GM12878 (cell line): ENCODE measurements around the gene ERAL1. TPM values are rescaled to one million over a fixed set of nuclear protein-coding genes. Genes with fewer than 3 reads are reported as not detected.

ENCODE experiments used
- ATAC-seq: fragments of 200-7000 bp; cut with Tn5 transposase; 3 replicates; pipeline ENCODE4 v1.9.1; 2020; ENCODE audit warnings: mild to moderate bottlenecking, moderate library complexity
- BruUV-seq: library from RNA; stranded (reverse); fragments of 400-500 nt; replicated peaks from 2 replicates; lab custom pipeline; 2021; lab: Mats Ljungman, UMichigan
- CTCF ChIA-PET: fragments of 300-600 bp; sonication (Branson Sonifier 250); formaldehyde crosslinking; extraction: SDS; loops from one replicate; lab custom pipeline; 2021; ENCODE audit warnings: inconsistent platforms; lab: Yijun Ruan, JAX
- POLR2A ChIA-PET: fragments of 350-600 bp; formaldehyde crosslinking; extraction: SDS; loops from one replicate; lab custom pipeline; 2021; ENCODE audit warnings: inconsistent platforms; lab: Charles Lee
- RAD21 ChIA-PET: fragments of 300-600 bp; sonication (Branson Sonifier 250); formaldehyde crosslinking; loops from one replicate; lab custom pipeline; 2023; ENCODE audit warnings: antibody characterized with exemption; ENCODE audit not compliant: unreplicated experiment; lab: Charles Lee
- SMC1A ChIA-PET: fragments of 300-600 bp; sonication (Branson Sonifier 250); formaldehyde crosslinking; loops from one replicate; lab custom pipeline; 2023; ENCODE audit not compliant: unreplicated experiment, uncharacterized antibody; lab: Charles Lee
- DNase-seq: peaks from one replicate; pipeline ENCODE4 v3.0.0-alpha.2; 2011; ENCODE audit warnings: low read depth, low spot score
- FAIRE-seq: peaks from 3 replicates; lab custom pipeline; 2011; peaks lifted over from hg19 to GRCh38; lab: Jason Lieb, UNC
- H2AFZ ChIP-seq: 2 replicates; pipeline ENCODE4 v1.6.0; 2011; ENCODE audit warnings: low read depth, low read length, control low read depth; ENCODE audit not compliant: control insufficient read depth
- H3K27ac ChIP-seq: 2 replicates; pipeline ENCODE4 v1.5.1; 2011; ENCODE audit warnings: control low read depth; ENCODE audit not compliant: control insufficient read depth, insufficient read depth
- H3K27me3 ChIP-seq, 2 experiments: replicated peaks in 1 of 2; 2 replicates each; pipeline versions ENCODE4 v1.6.0 to v1.6.1; 2011; ENCODE audit warnings: low read length in 1 of 2; ENCODE audit not compliant: control insufficient read depth in 2 of 2, insufficient read depth in 2 of 2
- H3K36me3 ChIP-seq, 2 experiments: 2 replicates each; pipeline ENCODE4 v1.5.1; 2011; ENCODE audit warnings: low read length in 1 of 2; ENCODE audit not compliant: control insufficient read depth in 2 of 2, insufficient read depth in 2 of 2
- H3K4me1 ChIP-seq: 2 replicates; pipeline ENCODE4 v1.6.1; 2011; ENCODE audit warnings: mild to moderate bottlenecking, low read length, moderate library complexity, mixed read lengths; ENCODE audit not compliant: control insufficient read depth, insufficient read depth
- H3K4me2 ChIP-seq: 2 replicates; pipeline ENCODE4 v1.6.0; 2011; ENCODE audit warnings: control low read depth; ENCODE audit not compliant: control insufficient read depth, insufficient read depth
- H3K4me3 ChIP-seq: fragments of 200-600 bp; sonication (generic); 2 replicates; pipeline ENCODE4 v1.5.1; 2016
- H3K79me2 ChIP-seq: 2 replicates; pipeline ENCODE4 v1.6.0; 2011; ENCODE audit warnings: low read length; ENCODE audit not compliant: control insufficient read depth, insufficient read depth
- H3K9ac ChIP-seq: 2 replicates; pipeline ENCODE4 v1.8.0; 2011; ENCODE audit warnings: low read length, control low read depth, mixed read lengths; ENCODE audit not compliant: control insufficient read depth, insufficient read depth
- H3K9me3 ChIP-seq: replicated peaks from 3 replicates; pipeline ENCODE4 v1.5.1; 2011; ENCODE audit warnings: mild to moderate bottlenecking, low read length; ENCODE audit not compliant: control insufficient read depth, insufficient read depth
- H4K20me1 ChIP-seq: 2 replicates; pipeline ENCODE4 v1.6.0; 2011; ENCODE audit not compliant: control insufficient read depth, insufficient read depth
- CHD1 ChIP-seq: IDR thresholded peaks from 2 replicates; pipeline ENCODE4 v1.6.1; 2012; ENCODE audit warnings: low read depth, low read length, improper control_type of control experiment
- FOS ChIP-seq: IDR thresholded peaks from 3 replicates; pipeline ENCODE4 v1.6.1; 2011; ENCODE audit warnings: borderline replicate concordance; ENCODE audit not compliant: insufficient read length; ENCODE audit errors: extremely low read depth
- FOXK2 ChIP-seq: fragments of 450-650 bp; IDR thresholded peaks from 2 replicates; pipeline ENCODE4 v1.6.1; 2017; ENCODE audit warnings: mild to moderate bottlenecking, moderate library complexity
- FOXM1 ChIP-seq: IDR thresholded peaks from 2 replicates; pipeline ENCODE4 v1.6.1; 2012; ENCODE audit warnings: low read depth, mild to moderate bottlenecking, inconsistent platforms, low read length, moderate library complexity
- GATAD2B ChIP-seq: fragments of 450-650 bp; conservative IDR thresholded peaks from 2 replicates; pipeline ENCODE4 v1.6.1; 2017; ENCODE audit warnings: low read depth, mild to moderate bottlenecking, moderate library complexity
- POLR2AphosphoS2 ChIP-seq: IDR thresholded peaks from 2 replicates; pipeline ENCODE4 v1.6.1; 2011; ENCODE audit warnings: low read depth, mild to moderate bottlenecking, low read length, improper control_type of control experiment, moderate library complexity
- POLR2AphosphoS5 ChIP-seq: IDR thresholded peaks from 2 replicates; pipeline ENCODE4 v1.6.1; 2011; ENCODE audit warnings: mild to moderate bottlenecking, low read length, inconsistent platforms
- WGBS: methylation state at CpG from one replicate; pipeline ENCODE4 v1.1.6; 2016; ENCODE audit warnings: low lambda C conversion rate; ENCODE audit not compliant: insufficient replicate concordance, insufficient coverage; ENCODE audit errors: missing lambda C conversion rate; 5-methylcytosine and 5-hydroxymethylcytosine counted together
- in situ Hi-C: fragments of 300-500 bp; cut with MboI; formaldehyde crosslinking; loops from 9 replicates; pipeline ENCODE4 v1.14.3; 2018; ENCODE audit warnings: mixed read lengths
- intact Hi-C: fragments of 100-400 bp; cut with micrococcal nuclease; formaldehyde crosslinking; loops from one replicate; pipeline ENCODE4 v1.14.2; 2022; ENCODE audit not compliant: unreplicated experiment
- polyA plus RNA-seq, 11 experiments: library from polyadenylated mRNA; depleted of rRNA in 4 of 11; unstranded in 6 of 11; stranded (reverse) in 5 of 11; fragments of >200 nt; fragmentation: Nextera tagmentation in 4 of 11; fragmentation: Illumina TruSeq in 1 of 11; extraction: Ambion mirVana in 4 of 11; extraction: Trizol in 1 of 11; gene quantifications; 1 replicate in 1 of 11; 2 replicates in 10 of 11; pipeline versions ENCODE4 v1.2.1 to v1.2.3, GENCODE V29; 2011 to 2016; ENCODE audit warnings: inconsistent platforms in 2 of 11, missing spikeins in 2 of 11, low read depth in 1 of 11
- total RNA-seq, 4 experiments: library from RNA; depleted of rRNA in 3 of 4; stranded (reverse); fragments of >200 nt in 3 of 4; fragmentation: Illumina TruSeq in 1 of 4; extraction: Trizol in 1 of 4; gene quantifications; 2 replicates each; pipeline versions ENCODE4 v1.2.1 to v1.2.3, GENCODE V29; 2013 to 2021
- TF ChIP-seq, protein P1 (sequence below): IDR thresholded peaks from 2 replicates; pipeline ENCODE4 v1.6.1; 2011; ENCODE audit warnings: borderline replicate concordance, low read depth, mild to moderate bottlenecking, moderate library complexity, low read length; ENCODE audit not compliant: insufficient read depth, poor library complexity, severe bottlenecking
- TF ChIP-seq, protein P2 (sequence below): IDR thresholded peaks from 2 replicates; pipeline ENCODE4 v1.6.1; 2011; ENCODE audit warnings: mild to moderate bottlenecking, low read depth, low read length, moderate library complexity; ENCODE audit not compliant: insufficient replicate concordance
- TF ChIP-seq, protein P3 (sequence below): fragments of 450-650 bp; IDR thresholded peaks from 2 replicates; pipeline ENCODE4 v1.6.1; 2018; ENCODE audit warnings: mild to moderate bottlenecking, low read depth, moderate library complexity; ENCODE audit not compliant: partially characterized antibody

The ERAL1 gene
- total and polyA plus RNA-seq, 10 of the 15 experiments (the other 5 are each of a cell fraction or from before 2014, with no cell fraction given): 27.7 to 175 (median 104) TPM

DNA sequence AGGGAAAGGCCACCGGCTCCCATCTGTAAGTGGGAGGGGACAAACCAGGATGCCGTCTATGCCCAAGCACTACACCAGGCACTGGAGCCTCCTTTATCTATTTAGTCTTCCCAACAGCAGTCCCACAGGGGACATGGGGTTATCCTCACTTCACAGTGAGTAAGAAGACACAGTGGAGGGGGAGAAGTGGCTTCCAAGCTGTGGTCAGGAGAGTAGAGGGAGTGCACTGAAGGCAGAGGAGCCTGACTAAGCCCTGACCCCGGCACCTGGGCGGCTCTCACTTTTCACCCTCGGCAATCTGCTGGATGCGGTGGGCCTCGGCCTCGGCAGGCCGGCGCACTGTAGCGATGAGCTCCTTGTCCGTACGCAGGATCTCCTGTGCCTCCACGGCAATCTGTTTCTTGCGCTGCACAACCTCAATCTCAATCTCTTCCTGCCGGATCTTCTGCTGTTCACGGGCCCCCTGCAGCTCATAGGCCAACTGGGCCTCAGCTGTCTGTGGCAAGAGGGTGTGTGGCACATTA lies 26.8 kb downstream of the ERAL1 start (continued):
- TF ChIP-seq, protein P1, sequence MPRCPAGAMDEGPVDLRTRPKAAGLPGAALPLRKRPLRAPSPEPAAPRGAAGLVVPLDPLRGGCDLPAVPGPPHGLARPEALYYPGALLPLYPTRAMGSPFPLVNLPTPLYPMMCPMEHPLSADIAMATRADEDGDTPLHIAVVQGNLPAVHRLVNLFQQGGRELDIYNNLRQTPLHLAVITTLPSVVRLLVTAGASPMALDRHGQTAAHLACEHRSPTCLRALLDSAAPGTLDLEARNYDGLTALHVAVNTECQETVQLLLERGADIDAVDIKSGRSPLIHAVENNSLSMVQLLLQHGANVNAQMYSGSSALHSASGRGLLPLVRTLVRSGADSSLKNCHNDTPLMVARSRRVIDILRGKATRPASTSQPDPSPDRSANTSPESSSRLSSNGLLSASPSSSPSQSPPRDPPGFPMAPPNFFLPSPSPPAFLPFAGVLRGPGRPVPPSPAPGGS: no peak
- TF ChIP-seq POLR2AphosphoS5 (no peak), CHD1 (no peak), FOS (no peak), FOXK2 (no peak)
- TF ChIP-seq, protein P2, sequence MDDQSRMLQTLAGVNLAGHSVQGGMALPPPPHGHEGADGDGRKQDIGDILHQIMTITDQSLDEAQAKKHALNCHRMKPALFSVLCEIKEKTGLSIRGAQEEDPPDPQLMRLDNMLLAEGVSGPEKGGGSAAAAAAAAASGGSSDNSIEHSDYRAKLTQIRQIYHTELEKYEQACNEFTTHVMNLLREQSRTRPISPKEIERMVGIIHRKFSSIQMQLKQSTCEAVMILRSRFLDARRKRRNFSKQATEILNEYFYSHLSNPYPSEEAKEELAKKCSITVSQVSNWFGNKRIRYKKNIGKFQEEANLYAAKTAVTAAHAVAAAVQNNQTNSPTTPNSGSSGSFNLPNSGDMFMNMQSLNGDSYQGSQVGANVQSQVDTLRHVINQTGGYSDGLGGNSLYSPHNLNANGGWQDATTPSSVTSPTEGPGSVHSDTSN: no peak
- TF ChIP-seq, all 136 proteins: peak for 0

DNA sequence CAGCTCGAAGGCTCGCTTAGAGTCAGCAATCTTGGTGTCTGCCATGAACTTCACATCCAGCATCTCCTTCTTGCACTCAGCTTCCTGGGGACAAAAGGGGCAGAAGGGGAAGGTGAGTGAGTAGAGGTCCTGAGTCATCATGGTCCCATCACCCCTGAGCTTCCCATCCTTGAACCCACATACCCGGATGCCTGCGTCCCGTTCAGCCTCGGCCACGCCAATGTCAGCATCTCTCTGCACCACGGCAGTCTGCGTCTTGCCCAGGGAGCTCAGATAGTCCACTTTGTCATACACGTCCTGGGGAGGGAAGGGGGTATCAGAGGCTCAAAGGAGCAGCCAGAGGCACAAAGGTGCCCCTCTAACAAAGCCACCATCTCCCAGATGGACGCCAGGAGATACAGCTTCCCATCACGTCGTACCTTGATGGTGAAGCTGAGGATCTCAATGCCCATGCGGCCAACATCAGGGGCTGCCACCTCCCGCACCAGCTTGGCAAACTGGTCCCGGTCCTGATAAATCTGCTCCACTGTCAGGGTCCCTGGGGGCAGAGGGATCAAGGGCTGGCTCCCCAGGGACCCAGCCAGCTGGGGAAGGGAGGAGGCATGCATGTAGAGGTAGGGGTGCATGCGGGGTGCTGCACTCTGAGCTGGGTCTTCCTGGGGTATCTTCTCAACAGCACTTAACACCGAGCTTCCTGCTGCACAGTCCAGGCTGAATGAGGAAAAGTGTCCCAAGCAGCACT lies 27.5 kb downstream of the ERAL1 start:
- H4K20me1 ChIP-seq: no peaks in the 10 kb centered on the region; the same call in 1 of the 2 replicates

More for the DNA sequence above, 27.5 kb downstream of the ERAL1 start:
- Histone ChIP-seq H3K9ac (no peak overlapping the region), H3K4me1 (peaks cover 1% of the 10 kb centered on the region), H3K4me2 (no peak overlapping the region), H2AFZ (no peak overlapping the region), H3K36me3 (peaks cover 9 to 33% of the 10 kb centered on the region in 2 experiments; a peak in 3 of 4 replicates)
- BruUV-seq: no TSS peak
- no peak for ATAC-seq
- RAD21 ChIA-PET: interaction anchor here (1.4 to 1.6 kb wide), 2 partner anchors 10 to 155 kb away, joined by 3 to 6 read pairs; no protein-coding TSS in a partner anchor
- TF ChIP-seq FOXM1 (no peak), FOS (no peak), GATAD2B (no peak), POLR2AphosphoS2 (no peak)
- TF ChIP-seq, protein P3, sequence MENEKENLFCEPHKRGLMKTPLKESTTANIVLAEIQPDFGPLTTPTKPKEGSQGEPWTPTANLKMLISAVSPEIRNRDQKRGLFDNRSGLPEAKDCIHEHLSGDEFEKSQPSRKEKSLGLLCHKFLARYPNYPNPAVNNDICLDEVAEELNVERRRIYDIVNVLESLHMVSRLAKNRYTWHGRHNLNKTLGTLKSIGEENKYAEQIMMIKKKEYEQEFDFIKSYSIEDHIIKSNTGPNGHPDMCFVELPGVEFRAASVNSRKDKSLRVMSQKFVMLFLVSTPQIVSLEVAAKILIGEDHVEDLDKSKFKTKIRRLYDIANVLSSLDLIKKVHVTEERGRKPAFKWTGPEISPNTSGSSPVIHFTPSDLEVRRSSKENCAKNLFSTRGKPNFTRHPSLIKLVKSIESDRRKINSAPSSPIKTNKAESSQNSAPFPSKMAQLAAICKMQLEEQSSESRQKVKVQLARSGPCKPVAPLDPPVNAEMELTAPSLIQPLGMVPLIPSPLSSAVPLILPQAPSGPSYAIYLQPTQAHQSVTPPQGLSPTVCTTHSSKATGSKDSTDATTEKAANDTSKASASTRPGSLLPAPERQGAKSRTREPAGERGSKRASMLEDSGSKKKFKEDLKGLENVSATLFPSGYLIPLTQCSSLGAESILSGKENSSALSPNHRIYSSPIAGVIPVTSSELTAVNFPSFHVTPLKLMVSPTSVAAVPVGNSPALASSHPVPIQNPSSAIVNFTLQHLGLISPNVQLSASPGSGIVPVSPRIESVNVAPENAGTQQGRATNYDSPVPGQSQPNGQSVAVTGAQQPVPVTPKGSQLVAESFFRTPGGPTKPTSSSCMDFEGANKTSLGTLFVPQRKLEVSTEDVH: no peak
- TF ChIP-seq, all 136 proteins: peak for 0
- intact Hi-C loops: no loop called here
- in situ Hi-C loops: loop anchor here (25.0 kb wide), 1 partner anchor 1395 kb away; no protein-coding TSS in a partner anchor
- Histone ChIP-seq H3K79me2 (no peaks in the 10 kb centered on the region), H3K27me3 (no peaks in the 10 kb centered on the region), H3K9me3 (no peaks in the 10 kb centered on the region), H3K27ac (no peak overlapping the region), H3K4me3 (no peak overlapping the region)
- ChIA-PET SMC1A (interaction anchor here (1.4 kb wide), 2 partner anchors 14 to 33 kb away, joined by 3 to 4 read pairs; no protein-coding TSS in a partner anchor), POLR2A (interaction anchor here (0.5 to 1.8 kb wide), 4 partner anchors 10 to 52 kb away, joined by 3 to 9 read pairs (median 6); no protein-coding TSS in a partner anchor), CTCF (interaction anchor here (0.6 to 2.3 kb wide), 2 partner anchors 119 to 1440 kb away, joined by 3 to 8 read pairs; no protein-coding TSS in a partner anchor)
- no peak for DNase-seq
- no peak for FAIRE-seq
- WGBS: 80% methylated on average over 18 of the region's 18 CpGs
